Ishikawa (cell line): ENCODE data around the gene EREG.

Experiments
- CEBPB ChIP-seq: IDR thresholded peaks from 2 replicates; pipeline ENCODE4 v1.6.1; 2012
- CREB1 ChIP-seq: IDR thresholded peaks from 2 replicates; pipeline ENCODE4 v1.6.1; 2012; ENCODE audit warnings: low read depth
- EGR1 ChIP-seq: IDR thresholded peaks from 2 replicates; pipeline ENCODE4 v1.6.1; 2012
- EP300 ChIP-seq: IDR thresholded peaks from 2 replicates; pipeline ENCODE4 v1.6.1; 2012; ENCODE audit warnings: borderline replicate concordance
- FOXM1 ChIP-seq: IDR thresholded peaks from 2 replicates; pipeline ENCODE4 v1.6.1; 2012; ENCODE audit warnings: low read depth, borderline replicate concordance
- MAX ChIP-seq: IDR thresholded peaks from 2 replicates; pipeline ENCODE4 v1.6.1; 2012
- NFIC ChIP-seq: IDR thresholded peaks from 2 replicates; pipeline ENCODE4 v1.6.1; 2012
- RAD21 ChIP-seq: IDR thresholded peaks from 2 replicates; pipeline ENCODE4 v1.6.1; 2012; ENCODE audit warnings: low read depth
- REST ChIP-seq: IDR thresholded peaks from 2 replicates; pipeline ENCODE4 v1.6.1; 2012; ENCODE audit warnings: low read depth, mild to moderate bottlenecking
- TAF1 ChIP-seq: IDR thresholded peaks from 2 replicates; pipeline ENCODE4 v1.6.1; 2012; ENCODE audit warnings: low read depth, mild to moderate bottlenecking
- TCF12 ChIP-seq: IDR thresholded peaks from 2 replicates; pipeline ENCODE4 v1.6.1; 2012; ENCODE audit warnings: low read depth
- TEAD4 ChIP-seq: IDR thresholded peaks from 2 replicates; pipeline ENCODE4 v1.6.1; 2012
- USF1 ChIP-seq: IDR thresholded peaks from 2 replicates; pipeline ENCODE4 v1.6.1; 2012
- YY1 ChIP-seq: IDR thresholded peaks from 2 replicates; pipeline ENCODE4 v1.6.1; 2012; ENCODE audit warnings: low read depth
- ZBTB7A ChIP-seq: IDR thresholded peaks from 2 replicates; pipeline ENCODE4 v1.6.1; 2012; ENCODE audit warnings: low read depth

Gene EREG

GRCh38 chr4:74412225-74412624, 47.3 kb downstream of the EREG start:
- TF ChIP-seq EP300 (no peak), USF1 (no peak), TCF12 (no peak), CEBPB (no peak)

- TF ChIP-seq NFIC (no peak), YY1 (no peak), CREB1 (no peak), REST (no peak), TAF1 (no peak), CEBPB (no peak), EGR1 (no peak), TEAD4 (no peak), FOXM1 (no peak), RAD21 (no peak), MAX (no peak), USF1 (no peak), TCF12 (no peak), EP300 (no peak), ZBTB7A (no peak)
Observed at GRCh38 chr4:74413265-74413664, 48.3 kb downstream of the EREG start.

- TF ChIP-seq TCF12 (no peak), CREB1 (no peak), FOXM1 (no peak), USF1 (no peak), ZBTB7A (no peak)
Observed at GRCh38 chr4:74414149-74414809, 49.3 kb downstream of the EREG start.

GRCh38 chr4:74415602-74416300, 50.8 kb downstream of the EREG start:
- no peak for TF ChIP-seq ZBTB7A
- no peak for TF ChIP-seq REST
- TF ChIP-seq CEBPB = no peak
- no peak for TF ChIP-seq TEAD4
- TF ChIP-seq CREB1 = no peak
- no peak for TF ChIP-seq EGR1
- no peak for TF ChIP-seq YY1
- no peak for TF ChIP-seq FOXM1
- TF ChIP-seq RAD21 = no peak
- TF ChIP-seq NFIC = no peak
- no peak for TF ChIP-seq TCF12
- no peak for TF ChIP-seq TAF1
- no peak for TF ChIP-seq EP300
- TF ChIP-seq USF1 = no peak
- no peak for TF ChIP-seq MAX

- TF ChIP-seq USF1 (no peak), FOXM1 (no peak), CEBPB (no peak)
Observed at GRCh38 chr4:74418063-74418670, 53.2 kb downstream of the EREG start.
